GM11168 (cell line): ENCODE results near the gene ZDHHC3.
"Not testable (repeated sequence)": the region's sequence is repeated elsewhere in the genome, so short reads cannot be mapped to it uniquely, and the experiment has no call there.

ENCODE experiments used
- in situ Hi-C: fragments of 300-500 bp; cut with MboI; formaldehyde crosslinking; loops from one replicate; pipeline ENCODE4 v1.12.0; 2022; ENCODE audit warnings: low sequenced_read_pairs; ENCODE audit not compliant: unreplicated experiment

The ZDHHC3 gene

DNA sequence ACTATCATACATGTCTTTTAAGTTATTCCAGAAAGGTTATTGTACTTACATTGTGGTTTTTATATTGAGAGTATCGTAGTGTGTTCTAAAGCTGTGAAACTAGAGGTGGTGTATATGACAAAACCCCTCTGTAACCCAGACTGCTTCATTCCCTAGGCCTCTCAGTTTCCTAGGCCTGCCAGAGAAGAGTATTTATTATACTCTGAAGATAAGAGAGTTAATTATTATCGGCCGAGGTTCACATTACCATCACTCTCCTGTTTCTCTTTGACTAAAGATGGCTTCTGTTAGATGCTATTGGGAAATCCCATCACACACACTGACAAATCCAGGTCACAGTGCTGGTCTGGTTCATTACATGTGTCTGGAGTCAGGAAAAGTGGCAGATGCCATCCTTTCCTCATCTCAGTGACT lies 20.6 kb upstream of the ZDHHC3 start:
- in situ Hi-C loops = no loop called here

DNA sequence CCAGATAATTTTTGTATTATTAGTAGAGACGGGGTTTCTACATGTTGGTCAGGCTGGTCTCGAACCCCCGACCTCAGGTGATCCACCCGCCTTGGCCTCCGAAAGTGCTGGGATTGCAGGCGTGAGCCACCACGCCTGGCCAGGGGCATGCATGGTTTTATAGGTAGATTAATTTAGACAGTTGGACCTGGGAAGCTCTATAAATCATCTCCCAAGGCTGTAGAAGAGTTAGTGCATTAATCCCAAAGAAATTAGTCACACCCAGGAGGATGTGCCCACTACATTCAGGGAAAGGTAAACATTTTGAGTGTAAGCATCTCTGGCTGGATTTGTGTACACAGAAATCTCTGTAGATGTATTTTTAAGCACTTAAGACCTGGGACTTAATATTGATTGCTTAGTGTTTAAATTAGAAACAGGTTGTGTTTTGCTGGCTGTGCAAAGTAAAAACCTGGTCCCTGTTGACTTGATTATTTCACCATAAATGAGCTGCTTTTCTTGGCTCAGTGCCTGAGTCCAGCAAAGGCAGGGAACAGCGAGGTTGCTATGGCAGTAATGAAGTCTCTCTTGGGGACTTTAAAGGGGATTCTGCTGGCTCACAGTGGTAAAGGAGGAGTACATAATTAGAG lies 19.3 kb upstream of the ZDHHC3 start:
- in situ Hi-C loops = no loop called here

DNA sequence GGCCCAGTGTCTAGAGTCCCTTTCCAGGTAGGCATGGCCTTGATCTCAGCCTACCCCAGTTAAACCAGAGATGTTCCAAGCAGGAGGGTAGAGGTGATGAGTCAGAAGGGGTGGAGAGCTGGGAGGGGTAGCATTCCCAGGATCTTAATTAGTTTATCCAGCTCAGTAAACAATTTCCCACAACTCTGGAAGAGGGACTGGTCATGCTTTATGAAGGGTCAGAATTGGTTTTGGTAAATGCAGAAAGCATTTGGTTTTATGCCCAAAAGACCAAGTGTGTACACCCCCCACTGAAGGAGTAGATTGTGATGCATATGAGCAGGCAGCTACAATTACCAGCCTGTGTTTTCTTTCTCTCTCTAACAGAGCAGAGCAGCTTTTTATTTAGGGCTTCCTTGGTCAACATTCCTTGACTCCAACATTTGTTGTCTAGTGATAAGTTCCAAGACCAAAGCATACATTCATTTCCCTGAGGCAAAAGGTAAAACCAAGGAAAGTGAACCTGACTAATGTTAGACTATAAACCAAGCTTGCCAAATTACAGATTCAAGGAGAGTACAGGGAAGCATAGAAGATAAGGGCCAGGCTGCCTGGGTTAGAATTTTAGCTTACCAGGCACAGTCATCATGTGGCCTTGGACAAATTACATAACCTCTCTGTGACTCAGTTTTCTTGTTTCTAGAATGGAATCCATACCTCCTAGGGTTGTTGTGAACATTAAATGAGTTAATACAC lies 17.7 kb upstream of the ZDHHC3 start:
- in situ Hi-C loops = no loop called here

DNA sequence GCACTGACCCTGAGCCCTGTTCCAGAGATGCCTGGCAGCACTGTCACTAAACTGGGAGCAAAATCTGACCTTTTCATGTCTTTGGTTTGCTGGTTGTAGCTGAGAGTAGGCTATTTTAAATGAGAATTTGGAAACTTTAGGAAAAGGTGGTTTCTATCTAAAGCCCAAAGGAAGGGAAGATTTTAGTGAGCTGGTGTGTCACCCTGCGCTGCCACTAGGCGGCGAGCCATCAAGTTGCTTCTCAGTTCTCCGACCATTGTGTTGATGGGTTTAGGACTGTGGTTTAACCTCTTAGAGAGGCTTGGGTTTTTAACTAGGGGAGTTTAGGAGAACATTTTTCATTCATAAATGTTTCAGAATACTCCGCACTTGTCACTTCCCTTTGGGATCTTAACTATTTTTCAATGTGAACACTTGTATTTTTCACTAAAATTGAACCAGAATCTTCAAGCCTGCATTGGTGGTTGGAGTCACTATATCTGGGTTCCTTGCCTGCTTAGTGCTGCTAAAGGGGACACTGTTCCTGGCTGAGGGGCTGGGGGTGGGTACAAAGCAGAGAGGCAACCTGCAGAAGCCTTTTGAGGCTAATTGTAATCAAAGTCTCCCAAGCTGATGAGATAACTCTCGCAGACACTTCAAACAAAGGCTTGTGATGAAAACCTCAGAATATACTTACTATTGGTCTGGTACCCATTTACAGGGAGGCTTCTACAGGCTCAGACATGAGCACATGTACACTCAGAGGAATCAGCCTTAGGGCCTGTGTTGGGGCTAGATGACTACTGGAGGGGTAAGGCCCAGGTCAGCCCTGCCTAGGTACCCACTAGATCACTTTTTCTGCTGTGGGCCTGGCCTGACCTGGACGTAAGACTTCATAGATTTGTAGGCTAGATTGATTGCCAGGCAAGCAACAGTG lies 16.8 kb upstream of the ZDHHC3 start:
- in situ Hi-C loops = no loop called here

DNA sequence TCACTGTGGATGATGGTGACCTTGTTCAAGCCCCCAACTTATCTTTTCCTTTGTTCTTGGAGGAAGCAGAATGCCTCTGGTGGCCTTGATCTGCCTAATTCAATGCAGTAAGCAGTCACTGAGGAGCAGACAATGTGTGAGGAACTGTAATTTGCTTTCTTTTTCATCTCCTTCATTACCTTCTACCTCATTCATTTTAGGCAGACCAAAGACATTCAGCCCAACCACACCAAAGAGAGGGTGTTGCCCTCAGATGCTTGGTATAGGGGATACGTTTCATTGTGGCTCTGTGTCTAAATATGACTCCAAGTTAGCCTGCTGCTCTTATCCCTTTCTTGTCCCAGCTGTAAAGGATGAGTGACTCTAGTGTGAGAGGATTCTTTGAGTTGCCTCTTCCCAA lies 15.4 kb upstream of the ZDHHC3 start:
- in situ Hi-C loops = no loop called here

DNA sequence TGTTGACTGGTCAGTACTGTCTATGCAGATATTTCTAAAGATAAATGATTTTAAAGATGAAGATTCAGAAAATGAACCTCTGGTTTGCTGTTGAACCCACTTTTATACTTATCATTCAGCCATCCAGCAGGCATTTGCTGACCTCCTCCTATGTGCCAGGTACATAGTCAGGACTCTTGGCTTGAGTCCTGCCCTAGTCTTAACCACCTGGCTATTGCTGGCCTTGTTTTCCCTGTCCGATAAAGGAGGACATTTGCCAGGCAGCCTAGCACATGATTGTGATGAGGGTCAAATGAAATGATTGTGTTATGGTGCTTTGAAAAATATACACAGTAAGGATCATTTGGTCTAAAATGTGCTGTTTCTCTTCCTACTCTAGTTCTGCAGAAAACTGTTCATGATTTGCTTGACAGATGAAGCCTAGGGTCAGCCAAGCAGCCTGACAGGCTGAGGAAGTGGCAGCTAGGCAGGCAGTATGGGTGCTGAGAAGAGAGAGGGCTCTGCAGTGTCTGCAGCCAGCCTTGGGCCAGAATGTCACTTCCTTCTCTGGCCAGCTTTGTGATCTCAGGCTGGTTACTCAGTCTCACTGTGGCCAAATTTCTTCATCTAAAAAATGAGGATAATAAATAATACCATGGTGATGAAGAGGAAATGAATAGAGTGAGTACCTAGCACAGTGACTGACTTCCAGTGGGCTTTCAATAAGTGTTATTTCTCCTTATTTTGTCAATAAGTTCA lies 13.8 kb upstream of the ZDHHC3 start:
- in situ Hi-C loops = no loop called here

DNA sequence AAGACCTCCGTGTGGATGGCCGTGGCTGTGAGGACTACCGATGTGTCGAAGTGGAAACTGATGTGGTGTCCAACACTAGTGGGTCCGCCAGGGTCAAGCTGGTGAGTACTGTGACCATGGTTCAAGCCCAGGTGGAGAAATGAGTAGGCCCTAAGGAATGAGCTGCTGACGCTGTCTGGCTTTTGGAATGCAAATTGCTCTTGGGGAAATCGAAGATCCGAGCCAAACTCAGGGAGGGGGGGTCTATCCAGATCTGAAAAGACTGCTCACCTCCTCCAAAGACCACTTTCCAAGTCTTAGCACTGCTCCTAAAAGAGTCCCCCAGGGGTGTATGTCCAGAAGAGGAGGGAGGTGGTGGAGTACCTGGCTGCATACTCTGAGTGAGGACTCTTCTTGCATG lies 13.2 kb upstream of the ZDHHC3 start:
- in situ Hi-C loops = no loop called here

DNA sequence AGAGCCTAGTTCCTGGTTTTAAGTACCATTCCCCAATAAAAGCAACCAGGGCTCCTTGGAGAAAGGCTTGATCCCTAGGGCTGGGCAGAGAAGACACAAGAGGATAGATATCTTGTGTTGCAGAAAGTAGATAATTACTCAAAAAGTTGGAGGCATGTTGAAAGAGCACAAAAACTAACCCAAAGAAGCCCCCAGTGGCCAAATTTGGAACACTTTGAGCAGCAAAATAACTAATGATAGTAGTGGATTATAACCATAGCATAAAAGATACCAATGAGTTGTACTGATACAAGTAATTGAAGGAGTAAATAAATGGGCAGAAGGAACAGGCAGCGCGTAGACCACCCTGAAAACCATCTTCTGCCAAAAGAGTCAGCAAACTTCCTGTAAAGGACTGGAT lies 12.1 kb upstream of the ZDHHC3 start:
- in situ Hi-C loops = no loop called here

DNA sequence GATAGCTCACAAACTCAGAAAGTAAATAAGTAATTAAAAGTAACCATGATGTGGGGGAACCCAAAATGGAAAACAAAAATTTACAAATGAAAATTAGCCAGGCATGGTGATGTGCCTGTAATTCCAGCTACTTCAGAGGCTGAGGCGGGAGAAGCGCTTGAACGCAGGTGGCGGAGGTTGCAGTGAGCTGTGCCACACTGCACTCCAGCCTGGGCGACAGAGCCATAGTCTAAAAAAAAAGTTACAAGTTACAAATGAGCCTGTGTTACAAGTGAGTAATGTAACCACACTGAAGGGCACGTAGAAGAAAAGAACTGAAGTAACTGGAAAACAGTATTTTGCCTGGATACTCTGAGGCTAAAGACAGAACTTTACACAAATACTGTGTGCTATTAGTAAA lies 11.4 kb upstream of the ZDHHC3 start:
- in situ Hi-C loops = no loop called here

DNA sequence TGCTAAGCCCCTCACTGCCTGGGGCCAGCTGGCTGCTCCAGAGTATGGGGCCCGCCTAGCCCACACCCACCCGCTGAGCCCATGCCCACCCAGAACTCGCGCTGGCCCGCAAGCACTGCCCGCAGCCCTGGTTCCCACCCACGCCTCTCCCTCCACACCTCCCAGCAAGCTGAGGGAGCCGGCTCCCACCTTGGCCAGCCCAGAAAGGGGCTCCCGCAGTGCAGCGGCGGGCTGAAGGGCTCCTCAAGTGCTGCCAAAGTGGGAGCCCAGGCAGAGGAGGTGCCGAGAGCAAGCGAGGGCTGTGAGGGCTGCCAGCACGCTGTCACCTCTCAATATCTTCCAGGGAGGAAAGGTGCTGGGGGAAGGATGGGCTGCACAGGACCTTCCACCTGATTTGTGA lies 10.4 kb upstream of the ZDHHC3 start:
- in situ Hi-C loops = not testable (repeated sequence)

DNA sequence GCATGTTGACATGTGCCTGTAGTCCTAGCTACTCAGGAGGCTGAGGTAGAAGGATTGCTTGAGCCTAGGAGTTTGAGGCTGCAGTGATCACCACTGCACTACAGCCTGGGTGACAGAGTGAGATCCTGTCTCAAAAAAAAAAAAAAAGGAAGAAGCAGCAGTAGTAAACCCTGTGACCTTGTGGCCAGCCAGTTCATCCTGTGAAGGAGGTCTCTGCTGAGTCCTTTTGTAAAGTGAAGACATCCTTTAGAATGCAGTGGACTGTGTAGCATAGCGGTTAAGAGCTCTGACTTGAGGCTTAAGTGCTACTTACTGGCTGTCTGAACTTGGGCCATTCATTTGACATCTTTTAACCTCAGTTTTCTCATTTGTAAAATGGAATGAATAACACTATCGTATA lies 8.4 kb upstream of the ZDHHC3 start:
- in situ Hi-C loops = no loop called here

DNA sequence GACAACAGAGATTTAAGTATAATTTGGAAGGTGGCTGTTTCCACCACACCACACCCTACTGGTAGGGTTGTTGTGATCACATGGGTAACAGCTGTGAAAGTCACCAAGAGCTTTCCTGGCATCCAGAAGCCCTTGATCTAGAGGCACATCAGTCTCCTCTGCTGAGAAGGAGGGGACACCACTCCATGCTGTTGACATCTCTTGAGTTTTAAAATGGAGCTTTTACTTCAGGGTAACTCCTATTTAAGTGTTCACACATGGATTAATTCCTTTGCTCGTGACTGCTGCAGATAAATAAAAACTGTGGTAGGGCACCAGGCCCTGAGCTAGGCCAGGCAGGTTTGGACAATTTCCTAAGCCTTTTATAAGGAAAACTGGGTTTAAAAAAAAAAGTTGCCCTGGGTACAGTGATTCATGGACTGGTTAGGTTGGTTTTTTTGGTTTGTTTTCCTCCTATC lies 7.5 kb upstream of the ZDHHC3 start:
- in situ Hi-C loops = no loop called here

DNA sequence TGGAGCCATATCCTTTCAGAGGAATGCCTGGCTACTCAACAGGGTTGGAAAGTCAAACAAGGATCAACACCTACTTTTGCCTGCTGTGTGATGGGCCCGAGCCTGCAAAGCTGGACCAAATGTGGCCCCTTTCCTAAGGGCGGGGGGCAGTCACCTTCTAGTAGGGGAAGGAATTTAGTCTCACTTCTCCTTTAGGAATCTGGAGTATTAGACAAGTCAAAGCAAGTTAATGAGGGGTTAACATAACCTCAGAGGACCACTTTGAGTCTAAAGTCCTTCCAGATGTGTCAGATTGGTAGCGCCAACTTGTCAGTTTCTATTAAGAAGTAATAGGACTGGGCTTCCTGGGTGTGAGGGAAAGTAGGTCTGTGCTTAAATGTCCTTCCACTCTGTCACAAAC lies 6.8 kb upstream of the ZDHHC3 start:
- in situ Hi-C loops = no loop called here

DNA sequence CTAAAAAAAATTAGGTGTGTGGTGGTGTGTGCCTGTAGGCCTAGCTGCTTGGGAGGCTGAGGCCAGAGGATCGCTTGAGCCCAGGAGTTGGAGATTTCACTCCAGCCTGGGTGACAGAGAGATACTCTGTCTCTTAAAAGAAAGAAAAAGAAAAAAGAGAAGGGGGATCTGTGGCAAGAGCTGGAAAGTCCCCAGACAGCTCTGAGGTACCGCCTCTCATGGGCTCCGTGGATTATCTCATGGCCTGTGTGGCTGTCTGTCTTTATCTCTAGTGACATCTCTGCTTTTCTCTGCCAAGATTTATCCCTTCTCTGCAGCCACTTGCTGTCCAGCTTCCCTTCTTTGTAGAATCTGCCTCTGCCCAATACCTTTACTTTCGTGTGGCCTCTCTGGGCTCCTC lies 5.8 kb upstream of the ZDHHC3 start:
- in situ Hi-C loops = no loop called here

DNA sequence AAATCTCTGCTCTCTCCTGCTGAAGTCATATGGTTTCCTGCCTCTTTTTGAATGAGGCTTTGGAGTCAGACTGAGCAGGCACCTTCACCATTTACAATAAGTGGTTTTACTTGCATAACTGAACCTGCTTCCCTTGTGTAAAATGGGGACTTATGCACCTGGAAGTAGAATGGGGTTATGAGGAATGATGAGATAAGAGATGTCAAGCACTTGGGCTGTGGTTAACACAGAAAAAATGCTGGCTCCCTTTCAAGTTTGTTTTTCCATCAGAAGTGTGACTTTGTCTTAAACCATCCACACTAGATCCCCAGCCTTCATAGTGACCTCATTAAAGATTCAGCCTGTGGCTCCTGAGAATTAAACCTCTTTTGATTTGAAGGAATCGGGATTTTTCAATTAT lies 5.2 kb upstream of the ZDHHC3 start:
- in situ Hi-C loops = no loop called here

DNA sequence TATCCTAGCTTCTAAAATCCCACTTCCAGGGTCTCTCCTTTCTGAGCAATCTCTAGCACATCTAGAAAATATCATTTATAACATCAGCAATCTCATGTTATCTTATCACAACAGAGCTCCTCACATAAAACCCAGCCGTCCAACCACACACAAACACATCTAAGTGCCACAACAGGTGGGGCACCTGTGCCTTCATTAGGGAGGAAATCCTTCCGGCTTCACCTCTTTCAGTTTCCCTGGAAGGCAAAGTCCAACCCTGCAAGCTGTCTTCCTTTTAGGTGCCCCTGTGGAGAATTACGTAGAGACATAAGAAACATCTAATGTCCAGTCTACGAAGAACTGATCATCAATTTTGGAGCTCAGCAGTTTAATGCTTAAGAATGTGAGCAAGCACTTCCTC lies 1.6 kb downstream of the ZDHHC3 start:
- in situ Hi-C loops = no loop called here

DNA sequence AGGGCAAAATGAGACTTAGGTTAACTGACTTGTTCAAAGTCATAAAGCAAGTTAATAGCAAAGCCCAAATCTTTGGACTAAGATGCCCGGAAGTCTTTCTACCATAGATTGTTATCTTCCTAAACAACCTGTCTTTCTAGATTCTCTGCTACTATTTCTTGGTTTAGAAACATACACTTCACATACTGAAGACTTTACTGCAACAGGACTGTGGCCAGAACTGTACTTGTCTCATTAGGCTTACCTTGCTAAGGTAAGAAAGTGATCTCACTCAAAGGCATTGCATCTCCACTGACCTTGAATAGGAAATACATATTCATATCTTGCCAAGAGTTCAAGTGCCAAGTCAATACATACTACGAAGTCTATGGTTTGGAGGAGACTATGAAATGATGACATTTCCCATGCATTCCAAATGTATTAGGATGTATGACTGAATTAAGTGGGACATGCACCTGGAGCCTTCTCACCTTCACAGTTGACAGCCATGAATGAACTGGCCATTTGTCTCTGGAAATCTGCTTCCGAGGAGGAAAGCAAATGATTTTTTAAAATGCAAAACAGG lies 5.0 kb downstream of the ZDHHC3 start:
- in situ Hi-C loops = no loop called here

DNA sequence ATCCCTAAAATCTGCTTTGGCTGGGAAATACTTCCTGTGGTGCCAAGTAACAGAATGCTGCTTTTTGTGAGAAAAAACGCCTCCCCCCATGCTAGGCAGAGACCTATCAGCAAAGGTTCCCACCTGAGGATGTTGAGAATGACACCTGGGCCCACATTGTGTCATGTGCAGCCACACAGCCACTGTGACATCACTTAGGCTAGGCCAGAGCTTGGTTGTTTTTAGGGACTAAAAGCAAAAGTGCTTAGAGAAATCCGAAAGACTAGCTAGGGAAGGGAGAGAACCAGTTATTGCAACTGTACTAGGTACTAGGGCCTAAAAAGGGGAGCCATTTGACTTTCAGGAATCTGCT lies 6.2 kb downstream of the ZDHHC3 start:
- in situ Hi-C loops = no loop called here

DNA sequence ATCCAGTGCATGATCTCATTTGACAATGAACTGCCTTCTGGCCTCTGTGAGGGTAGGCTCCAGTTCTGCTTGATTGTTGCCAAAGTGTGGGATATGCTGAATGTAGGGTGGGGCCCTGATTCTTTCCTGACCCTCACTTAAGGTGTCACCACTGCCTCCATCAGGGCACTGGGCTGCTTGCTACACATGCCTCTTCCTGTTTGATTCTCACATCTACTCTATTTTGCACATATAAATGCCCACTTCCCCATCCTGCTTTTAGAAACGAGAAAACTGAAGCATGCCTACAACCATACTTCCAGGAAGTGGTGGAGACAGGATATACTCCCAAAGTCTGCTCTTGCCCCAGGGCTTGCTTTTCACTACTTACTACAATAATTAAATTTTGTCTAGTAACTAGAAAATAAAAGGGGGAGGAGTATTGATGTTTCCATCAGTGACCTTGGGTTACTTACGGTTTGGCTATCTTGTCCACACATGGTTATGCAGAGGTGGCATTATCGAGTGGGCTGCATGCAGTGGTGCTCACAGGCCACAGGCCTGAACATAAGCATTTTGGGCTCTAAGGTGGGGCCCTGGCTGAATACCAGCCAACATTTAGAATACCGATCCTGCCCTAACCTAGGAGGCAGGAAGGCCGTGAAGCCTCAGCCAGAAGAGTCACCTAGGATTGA lies 6.7 kb downstream of the ZDHHC3 start:
- in situ Hi-C loops = no loop called here

DNA sequence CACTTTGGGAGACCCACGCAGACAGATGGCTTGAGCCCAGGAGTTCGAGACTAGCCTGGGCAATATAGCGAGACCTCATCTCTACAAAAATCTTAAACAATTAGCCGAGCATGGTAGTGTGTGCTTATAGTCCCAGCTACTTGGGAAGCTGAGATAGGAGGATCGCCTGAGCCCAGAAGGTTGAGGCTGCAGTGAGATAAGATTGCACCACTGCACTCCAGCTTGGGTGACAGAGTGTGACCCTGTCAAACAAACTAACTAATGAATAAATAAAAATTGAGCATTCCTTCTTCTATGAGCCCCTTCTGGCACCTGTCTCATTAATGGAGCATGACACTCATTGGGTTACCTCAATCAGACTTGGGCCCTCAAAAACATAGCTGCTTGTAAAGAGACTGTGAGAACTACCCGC lies 7.5 kb downstream of the ZDHHC3 start:
- in situ Hi-C loops = no loop called here
